CD4-positive, alpha-beta T cell treated with Interleukin-4 for 4 hours (primary cell): ENCODE data around the gene PLEKHH1.
A peak's percentile ranks its signal among the peaks of the same experiment; 100 is the strongest.

Experiments
- DNase-seq: peaks from one replicate; pipeline ENCODE4 v3.0.0-alpha.2; 2020

The PLEKHH1 gene

DNA sequence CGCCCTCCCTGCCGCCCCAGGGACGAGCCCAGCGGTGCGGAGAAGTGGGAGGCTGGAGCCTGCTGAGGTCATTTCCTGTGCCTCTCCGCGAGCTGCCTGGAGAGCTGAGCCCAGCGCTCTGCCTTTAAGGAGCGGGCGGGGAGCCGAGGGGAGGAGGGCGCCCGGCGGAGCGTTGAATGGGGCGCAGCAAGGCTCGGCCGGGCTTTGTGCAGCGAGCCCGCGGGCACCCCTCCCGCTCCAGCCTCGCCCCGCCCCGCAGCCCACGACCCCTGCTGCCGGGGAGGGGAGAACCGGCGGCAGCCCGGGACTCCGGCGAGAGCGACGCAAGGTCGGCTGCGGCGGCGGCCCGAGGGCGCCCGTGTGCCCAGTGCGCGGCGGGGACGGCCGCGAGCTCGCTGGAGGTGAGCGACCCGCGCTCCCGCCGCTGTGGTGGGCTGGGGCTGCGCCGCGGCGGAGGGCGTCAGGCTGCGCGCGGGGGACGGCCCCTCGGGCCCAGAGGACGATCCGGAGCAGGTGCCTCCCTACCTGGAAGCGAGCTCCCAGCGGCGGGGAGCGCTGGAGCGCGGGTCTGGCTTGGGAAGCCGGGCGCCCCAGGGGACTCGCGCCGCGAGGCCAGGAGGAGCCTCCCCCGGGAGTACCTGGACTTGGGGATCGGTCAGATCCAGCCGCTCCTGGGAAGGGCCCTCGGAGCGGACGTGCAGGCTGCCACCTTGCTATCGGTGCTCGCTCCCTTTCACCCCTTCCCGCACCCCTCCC lies at the start of gene PLEKHH1:
Gene PLEKHH1, plus strand, starts transcription at position 293 of the 756 bp plus-strand sequence. CDS start 8,578 bp downstream, outside the sequence.
- DNase-seq, result peak; percentile 24

DNA sequence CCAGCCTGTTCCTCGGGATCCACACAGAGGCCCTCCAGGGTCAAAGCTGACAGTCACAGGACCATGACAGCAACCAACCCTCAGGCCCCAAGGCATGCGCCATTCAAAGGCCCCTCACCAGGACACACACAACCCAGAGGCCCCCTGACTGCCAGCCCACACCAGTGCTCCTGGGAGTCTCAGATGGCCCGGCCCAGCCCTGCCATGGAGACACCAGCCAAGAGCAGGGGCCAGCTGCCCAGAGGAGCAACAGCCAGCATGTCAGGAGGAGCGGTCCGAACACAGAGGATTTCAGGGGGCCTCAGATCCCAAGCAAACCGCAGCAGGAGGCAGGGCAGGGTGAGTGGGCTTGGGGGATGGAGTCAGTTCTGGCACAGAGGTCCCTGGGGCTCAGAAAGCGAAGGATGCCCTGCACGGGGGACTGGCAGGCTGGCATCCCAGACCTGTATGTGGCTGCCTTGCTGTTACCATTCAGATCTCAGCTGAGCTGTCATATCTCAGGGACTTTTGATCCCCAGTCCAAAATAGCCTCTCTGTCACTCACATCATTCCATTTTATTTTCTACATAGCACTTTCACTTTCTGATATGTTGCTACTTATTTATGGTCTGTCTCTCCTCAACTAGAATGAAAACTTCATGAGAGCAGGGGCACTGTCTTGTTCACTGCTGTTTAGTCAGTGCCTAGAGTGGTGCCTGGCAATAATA lies 49.4 kb upstream of the PLEKHH1 start:
- no peak for DNase-seq

DNA sequence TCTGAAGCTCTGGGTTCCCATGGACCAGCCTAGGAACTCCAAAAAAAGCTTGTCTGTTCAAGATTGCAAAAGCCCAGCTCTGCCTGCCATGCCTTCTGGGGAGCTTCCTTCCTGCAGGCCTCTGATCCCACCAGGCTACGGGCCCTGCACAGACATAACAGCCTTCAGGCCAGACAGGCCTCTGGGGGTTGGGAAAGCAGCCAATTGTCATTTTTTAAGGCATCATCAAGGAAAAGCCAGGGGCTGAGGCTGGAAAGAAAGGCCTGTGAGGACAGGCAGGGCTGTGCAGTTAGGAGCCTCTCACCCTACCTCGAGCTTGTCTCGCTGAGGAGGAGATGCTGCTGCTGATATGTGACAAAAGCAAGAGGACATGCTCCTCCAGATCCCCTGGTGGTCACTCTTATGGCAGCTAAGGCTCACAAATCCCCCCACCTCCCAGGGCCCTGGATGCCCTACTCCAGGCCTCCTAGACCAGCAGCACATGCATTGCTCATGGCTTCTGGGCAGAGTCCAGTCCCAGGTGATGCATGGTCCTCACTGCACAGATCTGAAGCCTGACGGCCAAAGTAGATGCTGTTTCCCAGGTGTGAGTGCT lies 47.5 kb upstream of the PLEKHH1 start:
- no peak for DNase-seq

DNA sequence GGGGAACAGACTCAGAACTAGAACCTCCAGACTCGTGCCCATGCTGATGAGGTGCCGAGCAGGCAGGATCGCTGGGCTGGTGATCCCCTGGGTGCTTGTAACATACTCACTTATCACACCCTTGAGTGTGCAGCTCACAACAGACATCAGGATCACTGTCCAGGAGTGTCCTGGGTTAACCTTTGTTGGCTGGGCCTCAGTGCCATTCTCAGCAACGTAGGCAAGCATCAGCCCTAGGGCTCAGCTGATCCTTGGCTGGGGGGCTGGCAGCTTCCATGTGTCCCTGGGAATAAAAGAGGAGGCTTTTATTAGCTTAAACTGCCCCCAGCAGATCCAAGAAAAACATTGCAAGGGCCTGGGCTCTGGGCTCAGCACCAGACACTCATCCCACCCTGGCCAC lies 46.2 kb upstream of the PLEKHH1 start:
- DNase-seq, result no peak

DNA sequence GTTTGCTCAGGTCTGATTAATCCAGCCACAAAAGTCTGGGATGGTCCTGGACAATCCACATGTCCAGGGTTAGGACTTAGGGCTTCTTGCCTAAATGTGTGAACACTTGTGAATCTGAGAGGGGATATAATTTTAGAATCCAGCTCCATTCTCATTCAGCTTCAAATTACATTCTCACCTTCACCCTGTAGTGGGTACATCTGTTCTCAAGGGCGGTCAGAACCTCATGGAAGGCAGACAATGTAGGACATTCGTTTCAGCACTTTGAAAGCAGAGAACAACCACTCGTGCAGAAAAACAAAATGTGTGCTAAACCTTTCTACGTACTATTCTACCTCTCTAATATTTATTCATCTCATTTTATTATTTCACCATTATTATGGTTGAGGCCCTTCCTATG lies 45.8 kb upstream of the PLEKHH1 start:
- DNase-seq, result no peak

DNA sequence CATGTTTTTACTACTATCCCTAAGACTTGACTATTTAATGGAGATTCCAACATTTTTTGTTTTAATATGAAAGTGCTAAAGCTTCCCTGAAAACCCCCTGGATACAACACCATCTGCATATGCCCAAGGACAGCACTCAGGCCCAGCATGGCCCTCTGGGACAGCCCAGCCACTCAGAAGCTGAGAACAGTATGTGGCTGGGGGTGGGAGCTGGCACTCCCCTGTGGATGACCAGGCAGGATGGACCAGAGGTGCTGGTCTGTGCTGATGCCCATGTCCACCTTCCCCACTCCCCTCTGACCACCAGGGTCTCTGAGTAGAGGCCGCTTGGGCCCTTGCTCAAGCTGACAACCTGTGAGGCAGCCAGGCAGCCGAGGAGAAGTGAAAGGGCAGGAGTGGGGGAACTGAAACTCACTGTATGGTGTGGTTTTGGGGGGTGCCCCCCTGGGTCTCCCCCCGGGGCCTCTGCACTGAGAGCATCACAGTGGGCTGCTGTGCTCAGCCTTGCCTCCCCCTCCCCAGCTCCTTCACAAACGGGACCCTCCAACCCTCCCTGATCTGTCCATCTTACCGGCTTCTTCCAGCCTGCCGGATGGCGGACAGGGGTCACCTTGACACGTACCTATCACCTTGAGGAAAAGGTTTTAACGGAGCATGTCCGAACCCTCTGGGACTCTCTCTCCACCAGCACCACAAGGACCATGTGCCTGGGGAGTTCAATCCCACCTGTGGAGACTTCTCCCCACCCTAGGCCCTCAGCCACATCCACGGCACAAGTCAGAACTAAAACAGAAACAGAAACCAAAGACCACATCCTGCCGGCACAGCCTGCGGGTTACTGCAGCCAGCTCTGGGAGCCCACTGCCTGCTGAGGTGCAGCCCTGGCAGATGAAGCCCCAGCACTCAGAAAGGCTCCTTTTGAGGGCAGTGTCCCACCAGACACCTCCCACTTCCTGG lies 44.9 kb upstream of the PLEKHH1 start, which contains the start of gene TMEM229B:
Gene TMEM229B, minus strand, starts transcription at position 785 of the 957 bp plus-strand sequence. CDS start 14,798 bp downstream, outside the sequence.
- peak; percentile 78 for DNase-seq

DNA sequence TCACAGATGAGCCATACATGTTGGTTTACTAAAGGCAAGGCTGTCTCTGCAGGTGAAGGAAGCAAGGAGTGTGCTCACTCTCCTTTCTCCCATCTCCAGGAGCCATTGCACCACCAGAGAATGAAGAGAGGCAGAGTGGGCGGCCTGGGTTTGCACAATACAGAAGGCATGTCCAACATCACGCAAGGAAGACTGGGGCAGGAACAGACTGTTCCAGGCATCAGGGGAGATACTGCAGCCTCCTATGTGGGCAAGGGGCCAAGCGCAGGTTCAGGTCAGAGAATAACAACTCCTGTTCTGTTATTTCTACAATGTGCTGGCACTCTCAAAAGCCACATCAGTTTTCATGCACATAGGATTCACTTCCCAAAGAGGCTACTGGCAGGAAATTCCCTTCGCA lies 42.9 kb upstream of the PLEKHH1 start:
- no peak for DNase-seq

DNA sequence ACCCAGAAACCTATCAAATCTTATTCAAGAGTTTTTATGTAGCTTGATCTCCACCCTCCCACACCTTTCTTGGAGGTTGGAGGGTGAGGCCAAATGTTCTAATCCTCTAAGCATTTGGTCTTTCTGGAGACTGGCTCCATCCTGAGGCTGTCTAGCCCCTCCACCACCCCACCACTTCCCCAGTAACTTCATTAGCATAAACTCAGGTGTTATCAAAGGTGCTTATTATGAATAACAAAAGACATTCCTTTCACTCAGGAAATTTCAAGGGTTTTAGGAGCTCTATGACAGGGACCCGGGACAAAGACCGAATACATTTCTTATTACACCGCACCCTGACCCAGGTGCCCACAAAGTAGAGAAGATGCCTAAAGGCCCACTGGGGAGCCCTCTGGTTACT lies 41.8 kb upstream of the PLEKHH1 start:
- no peak for DNase-seq

DNA sequence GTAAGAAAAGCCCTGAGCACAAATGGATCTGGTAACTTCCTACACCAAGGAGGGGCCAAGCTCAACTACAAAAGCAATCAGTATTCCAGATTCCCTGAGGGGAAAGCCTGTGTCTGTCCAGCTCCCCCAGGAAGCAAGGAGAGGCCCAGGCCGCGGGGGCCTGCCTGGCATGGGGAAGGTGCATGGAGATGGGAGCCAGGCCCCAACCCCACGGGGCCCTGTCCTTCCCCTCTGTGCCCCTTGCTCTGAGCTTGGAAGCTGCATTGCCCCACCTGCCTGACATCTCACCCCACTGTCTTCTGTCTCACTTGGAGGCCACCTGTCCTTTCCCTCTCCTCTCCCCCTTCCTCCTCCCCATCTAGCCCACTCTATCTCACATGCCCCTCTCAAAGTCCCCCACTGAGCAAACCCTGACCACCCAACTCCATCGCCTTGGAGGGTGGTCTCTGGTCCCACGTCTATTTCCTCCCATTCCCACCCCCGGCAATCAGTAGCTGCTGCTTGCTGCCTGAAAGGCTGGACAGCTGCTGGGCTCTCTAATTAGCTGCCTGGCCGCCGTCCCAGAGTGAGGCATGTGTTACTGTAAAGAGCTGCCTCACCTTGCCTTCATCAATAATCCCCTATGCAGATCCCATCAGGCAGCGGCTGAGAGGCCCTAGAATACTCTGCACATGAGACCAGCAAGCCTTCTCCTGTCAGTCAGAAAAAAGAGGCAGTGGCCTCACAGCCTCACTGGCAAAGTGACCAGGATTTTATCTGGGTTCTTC lies 41.2 kb upstream of the PLEKHH1 start:
- DNase-seq, result no peak

DNA sequence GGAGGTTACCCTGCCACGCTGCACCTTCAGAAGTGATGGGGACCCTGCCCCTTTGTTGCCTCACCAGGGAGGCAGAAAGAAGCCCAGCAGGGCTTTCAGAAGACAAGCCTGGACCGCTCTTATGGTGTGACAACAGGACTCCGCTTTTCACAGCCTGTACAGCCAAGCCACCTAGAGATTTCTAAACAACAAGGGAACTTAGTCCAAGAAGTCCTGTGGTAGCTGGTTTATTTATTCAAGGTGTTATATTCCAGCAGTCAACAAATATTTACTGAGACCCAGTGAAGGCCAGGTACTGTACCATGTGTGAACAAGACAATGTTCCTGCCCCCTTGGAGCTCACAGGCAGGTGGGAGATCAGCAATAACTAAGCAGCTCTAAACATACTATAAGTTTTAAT lies 40.6 kb upstream of the PLEKHH1 start:
- DNase-seq, result no peak

DNA sequence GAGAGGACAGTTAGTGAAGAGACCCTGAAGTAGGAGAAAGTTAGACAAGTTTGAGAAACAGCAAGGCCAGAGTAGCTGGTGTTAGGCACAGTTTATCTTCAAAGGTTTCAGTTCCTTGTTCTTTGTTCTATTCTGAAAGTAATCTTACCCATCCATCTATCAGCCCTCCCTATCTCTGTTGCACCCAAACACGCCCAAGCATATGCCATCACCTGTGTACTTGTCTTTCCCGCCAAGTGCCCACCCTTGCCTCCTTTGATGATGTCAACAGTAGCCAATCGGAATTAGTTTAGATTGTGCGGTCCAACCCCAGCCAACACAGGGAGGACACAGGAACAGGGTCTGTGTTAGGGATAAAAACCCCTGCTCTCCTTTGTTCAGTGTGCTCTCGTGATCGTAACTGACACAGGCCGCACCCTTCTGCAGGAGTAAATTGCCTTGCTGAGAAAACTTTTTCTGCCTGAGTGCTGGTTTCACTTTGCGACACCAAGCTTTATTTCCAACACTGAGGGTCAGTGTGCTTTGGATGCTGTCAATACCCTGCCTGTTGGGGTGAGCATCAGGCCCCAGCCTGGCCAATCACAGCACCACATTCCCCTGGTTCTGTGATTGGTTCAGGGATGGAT lies 39.9 kb upstream of the PLEKHH1 start:
- no peak for DNase-seq

DNA sequence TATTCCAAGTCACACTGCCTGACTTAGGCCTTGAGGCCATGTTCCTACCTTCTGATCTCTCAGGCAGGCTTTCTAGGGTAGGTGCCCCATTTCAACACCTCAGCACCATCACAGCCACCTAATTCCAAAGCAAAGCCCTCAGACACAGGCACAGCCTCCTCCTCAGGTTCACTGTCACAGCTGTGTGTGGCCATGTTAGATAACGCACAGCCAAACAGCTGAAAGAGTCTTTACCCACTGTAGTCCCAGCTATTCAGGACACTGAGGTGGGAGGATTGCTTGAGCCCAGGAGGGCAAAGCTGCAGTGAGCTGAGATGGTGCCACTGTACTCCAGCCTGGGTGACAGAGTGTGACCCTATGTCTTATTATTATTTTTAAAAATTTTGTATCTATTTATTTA lies 37.3 kb upstream of the PLEKHH1 start:
- DNase-seq, result no peak

DNA sequence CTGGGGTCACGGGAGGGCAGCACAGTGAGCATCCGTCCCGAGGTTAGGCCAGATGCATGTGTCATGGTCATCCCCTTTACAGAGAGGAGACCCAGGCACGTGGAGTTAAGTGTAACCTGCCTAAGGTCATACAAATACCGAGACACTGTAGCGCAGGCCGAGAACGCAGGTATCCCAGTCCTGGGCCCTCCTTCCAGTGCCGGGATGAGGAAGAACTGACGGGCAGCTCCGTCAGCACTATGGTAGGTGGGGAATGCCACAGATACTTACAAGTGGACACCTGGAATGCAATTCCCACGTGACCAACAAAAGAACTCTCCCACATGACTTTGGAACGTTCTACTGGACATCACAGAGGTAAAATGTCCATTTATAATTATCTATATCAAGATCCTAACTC lies 35.9 kb upstream of the PLEKHH1 start:
- DNase-seq, result no peak

DNA sequence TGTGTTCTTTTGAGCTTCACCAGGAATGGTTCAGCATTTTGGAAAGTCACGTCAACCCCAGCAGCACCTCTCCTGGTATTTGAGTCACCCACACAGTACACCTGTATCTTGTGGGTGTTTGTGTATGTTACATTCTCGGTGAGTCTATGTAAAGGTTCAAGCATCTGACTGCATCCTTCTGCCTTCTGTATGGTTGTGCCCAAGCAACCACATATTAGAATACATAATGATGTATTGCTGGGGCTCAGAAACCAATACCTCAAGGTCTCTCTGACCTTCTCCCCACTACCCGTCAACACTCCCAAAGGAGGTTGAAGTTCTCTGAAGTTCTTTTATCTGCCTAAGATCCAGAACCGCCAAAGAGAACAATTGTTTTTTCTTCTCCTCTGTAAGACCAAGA lies 35.4 kb upstream of the PLEKHH1 start:
- DNase-seq, result no peak

DNA sequence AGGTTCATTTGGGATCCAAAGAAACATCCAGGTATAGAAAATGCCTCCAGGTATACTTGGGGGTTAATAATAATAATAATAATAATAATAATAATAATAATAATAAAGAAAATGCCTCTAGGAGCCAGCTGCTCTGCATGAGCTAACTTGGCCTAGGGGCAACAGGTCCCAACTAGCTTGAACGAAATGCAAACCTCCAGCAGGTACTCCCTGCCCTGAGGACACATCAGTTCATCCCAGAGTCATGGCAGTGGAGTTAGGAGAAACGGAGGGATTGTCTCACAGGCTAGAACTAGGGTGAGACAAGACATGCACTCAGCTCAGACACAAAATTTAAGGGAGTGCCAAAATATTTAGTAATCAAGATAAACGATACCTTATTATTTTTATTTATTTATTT lies 32.1 kb upstream of the PLEKHH1 start:
- no peak for DNase-seq

DNA sequence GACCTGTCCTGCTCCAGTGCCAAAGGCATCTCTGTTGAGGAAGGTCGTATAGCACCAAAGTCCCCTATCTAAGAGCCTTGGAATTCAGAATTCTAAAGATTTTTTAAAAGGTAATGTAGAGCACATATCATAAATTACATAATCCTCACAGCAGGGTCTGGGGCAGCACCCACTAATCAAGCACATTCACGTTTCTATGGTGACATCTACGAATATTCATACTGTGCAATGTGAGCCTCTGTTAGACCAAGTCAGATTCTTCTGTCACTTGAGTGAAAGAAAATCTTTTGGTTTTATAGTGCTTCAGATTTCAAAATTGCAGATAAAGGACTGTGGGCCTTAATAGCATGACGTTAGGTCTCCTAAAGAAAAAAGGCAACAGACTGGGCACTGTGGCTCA lies 31.4 kb upstream of the PLEKHH1 start:
- no peak for DNase-seq

DNA sequence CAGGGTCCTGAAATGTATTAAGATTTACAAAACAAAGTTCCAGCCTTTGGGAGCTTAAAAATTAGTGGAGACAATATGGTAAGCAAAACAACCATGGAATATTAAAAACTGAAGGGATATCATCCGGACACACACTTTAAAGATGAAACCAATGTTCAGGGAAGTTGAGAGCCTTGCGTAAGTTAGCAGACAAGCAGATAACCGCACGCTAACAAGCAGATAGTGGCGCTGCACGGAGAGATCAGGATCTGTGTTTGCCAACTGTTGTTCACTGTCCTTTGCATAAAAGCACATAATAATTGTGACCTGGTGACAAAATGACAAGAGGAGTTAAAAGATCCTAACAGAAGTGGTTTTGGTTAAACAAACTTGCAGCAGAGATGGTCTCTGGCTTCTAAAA lies 30.2 kb upstream of the PLEKHH1 start:
- DNase-seq, result no peak

DNA sequence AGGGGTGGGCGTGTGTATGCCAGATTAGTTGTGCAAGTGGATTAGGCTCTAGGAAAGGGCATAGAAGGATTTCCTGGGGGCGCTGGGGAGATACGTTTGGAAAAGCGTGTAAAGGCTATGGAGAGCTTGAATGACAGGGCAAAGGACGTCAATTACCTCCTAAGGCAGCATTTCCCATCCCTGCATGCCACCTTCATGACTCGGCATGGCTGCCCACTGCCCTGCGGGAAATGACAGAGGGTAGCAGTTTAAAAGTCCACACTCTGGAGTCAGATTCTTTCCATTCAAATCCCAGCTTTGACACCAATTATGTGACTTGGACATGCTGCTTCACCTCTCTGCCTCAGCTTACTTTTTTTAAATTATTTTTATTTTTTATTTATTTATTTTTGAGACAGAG lies 29.8 kb upstream of the PLEKHH1 start:
- no peak for DNase-seq

DNA sequence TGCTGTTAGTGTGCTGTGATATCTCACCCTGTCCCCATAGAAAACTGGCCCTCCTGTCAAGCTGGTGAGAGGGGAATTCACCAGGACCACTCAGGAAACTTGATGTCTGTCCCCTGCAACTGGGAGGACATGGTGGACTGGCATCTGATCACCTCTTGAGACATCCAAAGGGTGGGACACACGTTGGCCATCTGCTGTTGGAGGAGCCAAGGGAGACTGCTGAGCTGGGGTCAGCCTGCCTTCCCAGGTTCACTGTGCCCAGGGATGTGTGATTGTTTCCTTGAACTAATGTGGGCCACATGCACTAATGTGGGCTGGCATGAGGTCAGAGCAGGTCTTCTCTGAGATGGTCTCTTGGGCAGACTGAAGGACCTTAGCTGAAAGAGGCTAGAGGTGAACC lies 27.8 kb upstream of the PLEKHH1 start:
- DNase-seq, result no peak

DNA sequence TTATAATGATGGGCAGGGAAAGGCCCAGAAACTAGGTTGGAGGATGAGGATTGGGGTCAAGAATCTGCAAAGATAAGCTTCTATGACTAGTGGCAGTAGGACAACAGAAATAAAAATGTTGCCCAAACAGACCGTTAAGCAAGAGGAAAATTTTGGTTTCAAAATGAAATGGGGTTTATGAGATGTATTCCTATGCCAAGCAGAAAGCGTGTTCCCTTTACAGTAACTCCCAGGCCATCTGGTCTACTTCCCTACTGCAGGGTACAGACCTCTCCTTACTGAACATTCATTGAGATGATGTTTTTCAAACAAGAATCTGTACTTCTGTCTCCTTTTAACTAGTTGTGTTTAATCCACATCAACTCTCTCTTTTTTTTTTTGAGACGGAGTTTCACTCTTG lies 24.1 kb upstream of the PLEKHH1 start:
- no peak for DNase-seq

DNA sequence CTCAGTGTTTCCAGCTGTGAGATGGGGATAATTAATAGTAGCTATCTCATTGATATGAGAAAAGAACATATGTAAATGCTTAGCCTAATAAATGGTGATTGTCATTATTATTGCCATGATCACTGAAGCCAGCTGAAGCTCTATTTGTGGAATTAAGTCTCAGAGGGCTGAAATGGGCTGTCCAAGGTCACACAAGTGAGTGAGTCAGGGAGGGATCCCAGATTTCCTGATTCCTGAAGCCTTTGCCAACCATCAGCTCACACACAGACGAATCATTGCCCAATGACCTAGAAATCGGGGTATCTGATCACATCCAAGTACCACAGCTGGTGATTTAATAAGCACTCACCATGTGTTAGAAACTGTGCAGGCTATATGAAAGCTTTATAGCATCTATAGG lies 23.0 kb upstream of the PLEKHH1 start:
- no peak for DNase-seq

DNA sequence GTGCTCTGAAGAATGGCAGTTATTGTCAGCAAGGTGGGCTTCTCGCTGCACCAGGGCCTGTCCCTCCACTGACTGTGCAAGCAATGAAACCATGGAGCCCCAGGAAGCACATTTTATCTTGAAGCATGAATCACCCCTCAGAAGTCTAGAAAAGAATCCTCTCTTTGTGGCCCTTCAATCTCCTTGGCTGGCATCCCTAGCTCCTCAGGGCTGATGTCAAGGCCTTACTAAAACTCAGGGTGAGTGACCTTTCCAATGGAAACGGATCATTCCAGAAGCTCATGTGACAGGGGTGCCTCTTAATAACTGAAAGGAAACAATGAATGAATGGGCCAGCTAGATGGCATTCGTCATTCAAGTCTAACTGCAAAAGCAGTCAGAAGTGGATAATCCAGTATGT lies 22.3 kb upstream of the PLEKHH1 start:
- no peak for DNase-seq
